Panc1 (cell line): ENCODE results near the gene C11orf21.

Source experiments
- CTCF ChIP-seq: fragments of 450-650 bp; IDR thresholded peaks from 2 replicates; pipeline ENCODE4 v1.5.1; 2017; ENCODE audit warnings: mild to moderate bottlenecking
- POLR2AphosphoS5 ChIP-seq: IDR thresholded peaks from 2 replicates; pipeline ENCODE4 v1.6.1; 2012; ENCODE audit warnings: mild to moderate bottlenecking, low read depth, low read length, moderate library complexity
- SIN3A ChIP-seq: IDR thresholded peaks from 2 replicates; pipeline ENCODE4 v1.6.1; 2012; ENCODE audit warnings: low read depth, mild to moderate bottlenecking, low read length, moderate library complexity, borderline replicate concordance; ENCODE audit not compliant: insufficient read depth
- TCF7L2 ChIP-seq: IDR thresholded peaks from 2 replicates; pipeline ENCODE4 v1.6.1; 2011; ENCODE audit warnings: mild to moderate bottlenecking, low read depth, low read length, inconsistent platforms
- TF ChIP-seq, protein P1 (sequence below), 2 experiments: IDR thresholded peaks; 2 replicates each; pipeline ENCODE4 v1.6.1; 2011 to 2012; ENCODE audit warnings: low read depth in 2 of 2, control low read depth in 1 of 2, low read length in 1 of 2, mild to moderate bottlenecking in 1 of 2, moderate library complexity in 1 of 2; ENCODE audit not compliant: insufficient read depth in 1 of 2

DNA sequence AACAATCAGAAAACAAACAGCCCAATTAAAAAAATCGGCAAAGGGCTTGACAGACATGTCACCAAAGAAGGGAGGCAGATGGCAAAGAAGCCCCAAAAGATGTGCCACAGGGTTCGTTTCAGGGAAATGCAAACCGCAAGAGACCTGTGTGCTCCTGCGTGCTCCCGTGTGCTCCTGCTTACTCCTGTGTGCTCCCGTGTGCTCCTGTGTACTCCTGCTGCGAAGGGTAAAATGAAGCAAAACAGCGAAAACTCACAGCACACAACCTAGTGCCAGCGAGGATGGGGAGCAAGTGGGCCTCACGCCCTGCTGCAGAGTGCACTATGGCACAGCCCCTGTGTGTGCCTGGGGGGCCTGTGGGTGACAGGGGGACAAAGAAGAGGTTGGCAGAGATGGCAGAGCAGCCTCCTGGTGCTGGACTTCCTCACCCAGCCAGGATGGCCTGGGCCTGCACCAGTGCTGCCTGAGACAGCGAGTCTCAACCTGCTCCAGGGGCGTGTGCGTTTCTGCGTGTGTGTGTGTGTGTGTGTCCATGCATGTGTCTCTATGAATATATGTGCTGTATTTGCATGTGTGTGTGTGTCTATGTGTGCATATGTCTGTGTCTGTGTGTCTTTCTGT is 45.3 kb downstream of the C11orf21 start:
- TF ChIP-seq CTCF (no peak), POLR2AphosphoS5 (no peak), TCF7L2 (no peak), SIN3A (no peak)
- TF ChIP-seq, protein P1, sequence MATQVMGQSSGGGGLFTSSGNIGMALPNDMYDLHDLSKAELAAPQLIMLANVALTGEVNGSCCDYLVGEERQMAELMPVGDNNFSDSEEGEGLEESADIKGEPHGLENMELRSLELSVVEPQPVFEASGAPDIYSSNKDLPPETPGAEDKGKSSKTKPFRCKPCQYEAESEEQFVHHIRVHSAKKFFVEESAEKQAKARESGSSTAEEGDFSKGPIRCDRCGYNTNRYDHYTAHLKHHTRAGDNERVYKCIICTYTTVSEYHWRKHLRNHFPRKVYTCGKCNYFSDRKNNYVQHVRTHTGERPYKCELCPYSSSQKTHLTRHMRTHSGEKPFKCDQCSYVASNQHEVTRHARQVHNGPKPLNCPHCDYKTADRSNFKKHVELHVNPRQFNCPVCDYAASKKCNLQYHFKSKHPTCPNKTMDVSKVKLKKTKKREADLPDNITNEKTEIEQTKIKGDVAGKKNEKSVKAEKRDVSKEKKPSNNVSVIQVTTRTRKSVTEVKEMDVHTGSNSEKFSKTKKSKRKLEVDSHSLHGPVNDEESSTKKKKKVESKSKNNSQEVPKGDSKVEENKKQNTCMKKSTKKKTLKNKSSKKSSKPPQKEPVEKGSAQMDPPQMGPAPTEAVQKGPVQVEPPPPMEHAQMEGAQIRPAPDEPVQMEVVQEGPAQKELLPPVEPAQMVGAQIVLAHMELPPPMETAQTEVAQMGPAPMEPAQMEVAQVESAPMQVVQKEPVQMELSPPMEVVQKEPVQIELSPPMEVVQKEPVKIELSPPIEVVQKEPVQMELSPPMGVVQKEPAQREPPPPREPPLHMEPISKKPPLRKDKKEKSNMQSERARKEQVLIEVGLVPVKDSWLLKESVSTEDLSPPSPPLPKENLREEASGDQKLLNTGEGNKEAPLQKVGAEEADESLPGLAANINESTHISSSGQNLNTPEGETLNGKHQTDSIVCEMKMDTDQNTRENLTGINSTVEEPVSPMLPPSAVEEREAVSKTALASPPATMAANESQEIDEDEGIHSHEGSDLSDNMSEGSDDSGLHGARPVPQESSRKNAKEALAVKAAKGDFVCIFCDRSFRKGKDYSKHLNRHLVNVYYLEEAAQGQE (IDR thresholded peaks at IDR 0.05; ENCODE audit: insufficient read depth in 1 of 2, low read depth in 2 of 2, low read length in 1 of 2): no peak
